WTC11 (cell line): ENCODE results near the gene CHI3L1.

Source experiments
- GABPB1 ChIP-seq: sonication (generic); formaldehyde crosslinking; IDR thresholded peaks from 2 replicates; pipeline ENCODE4 v1.8.1; 2023; ENCODE audit warnings: mild to moderate bottlenecking, missing genetic modification reagents
- NR3C1 ChIP-seq: sonication (generic); formaldehyde crosslinking; conservative IDR thresholded peaks from 2 replicates; pipeline ENCODE4 v1.8.1; 2023; ENCODE audit warnings: low read depth, mild to moderate bottlenecking, missing genetic modification reagents
- RELA ChIP-seq: sonication (generic); formaldehyde crosslinking; IDR thresholded peaks from 2 replicates; pipeline ENCODE4 v1.8.1; 2022; ENCODE audit warnings: missing genetic modification reagents, mild to moderate bottlenecking, borderline replicate concordance
- SP1 ChIP-seq: sonication (generic); formaldehyde crosslinking; conservative IDR thresholded peaks from 2 replicates; pipeline ENCODE4 v1.8.1; 2022; ENCODE audit warnings: missing genetic modification reagents
- TEAD4 ChIP-seq: sonication (generic); formaldehyde crosslinking; IDR thresholded peaks from 2 replicates; pipeline ENCODE4 v1.8.0; 2022; ENCODE audit warnings: mild to moderate bottlenecking, missing genetic modification reagents
- TP53 ChIP-seq: sonication (generic); formaldehyde crosslinking; IDR thresholded peaks from 2 replicates; pipeline ENCODE4 v1.8.1; 2023; ENCODE audit warnings: mild to moderate bottlenecking, missing genetic modification reagents
- ZNF121 ChIP-seq: sonication (generic); formaldehyde crosslinking; IDR thresholded peaks from 2 replicates; pipeline ENCODE4 v1.8.0; 2023; ENCODE audit warnings: missing genetic modification reagents
- ZNF396 ChIP-seq: fragments of 250-450 bp; sonication (Bioruptor Pico); IDR thresholded peaks from 2 replicates; pipeline ENCODE4 v1.8.0; 2021; ENCODE audit warnings: mild to moderate bottlenecking, moderate library complexity, borderline replicate concordance
- TF ChIP-seq, protein P1 (sequence below): fragments of 200-600 bp; IDR thresholded peaks from 2 replicates; pipeline ENCODE4 v1.8.0; 2022; ENCODE audit warnings: antibody characterized with exemption
- TF ChIP-seq, protein P2 (sequence below): sonication (generic); formaldehyde crosslinking; IDR thresholded peaks from 2 replicates; pipeline ENCODE4 v1.8.1; 2023; ENCODE audit warnings: mild to moderate bottlenecking, missing genetic modification reagents
- TF ChIP-seq, protein P3 (sequence below): sonication (generic); formaldehyde crosslinking; IDR thresholded peaks from 2 replicates; pipeline ENCODE4 v1.8.1; 2023; ENCODE audit warnings: mild to moderate bottlenecking, missing genetic modification reagents, moderate library complexity
- TF ChIP-seq, protein P4 (sequence below): sonication (generic); formaldehyde crosslinking; IDR thresholded peaks from 2 replicates; pipeline ENCODE4 v1.8.1; 2023; ENCODE audit warnings: mild to moderate bottlenecking, missing genetic modification reagents

DNA sequence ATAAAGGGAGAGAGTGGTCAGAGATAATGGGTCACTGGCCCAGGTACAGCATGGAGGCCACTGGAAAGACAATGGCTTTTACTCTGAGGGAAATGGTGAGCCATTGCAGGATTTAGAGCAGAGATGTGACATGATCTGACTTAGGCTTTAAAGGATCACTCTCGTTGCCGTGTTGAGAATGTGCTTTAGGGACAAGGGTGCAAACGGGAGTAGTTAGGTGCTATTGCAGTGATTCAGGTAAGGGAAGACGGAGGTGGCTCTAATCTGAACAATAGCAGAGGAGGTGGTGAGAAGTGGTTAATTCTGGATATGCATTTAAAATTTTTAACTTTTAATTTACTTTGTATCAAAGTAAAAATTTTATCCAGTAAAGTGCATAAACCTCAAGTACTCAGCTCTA is 49.2 kb downstream of the CHI3L1 start:
- TF ChIP-seq, protein P1, sequence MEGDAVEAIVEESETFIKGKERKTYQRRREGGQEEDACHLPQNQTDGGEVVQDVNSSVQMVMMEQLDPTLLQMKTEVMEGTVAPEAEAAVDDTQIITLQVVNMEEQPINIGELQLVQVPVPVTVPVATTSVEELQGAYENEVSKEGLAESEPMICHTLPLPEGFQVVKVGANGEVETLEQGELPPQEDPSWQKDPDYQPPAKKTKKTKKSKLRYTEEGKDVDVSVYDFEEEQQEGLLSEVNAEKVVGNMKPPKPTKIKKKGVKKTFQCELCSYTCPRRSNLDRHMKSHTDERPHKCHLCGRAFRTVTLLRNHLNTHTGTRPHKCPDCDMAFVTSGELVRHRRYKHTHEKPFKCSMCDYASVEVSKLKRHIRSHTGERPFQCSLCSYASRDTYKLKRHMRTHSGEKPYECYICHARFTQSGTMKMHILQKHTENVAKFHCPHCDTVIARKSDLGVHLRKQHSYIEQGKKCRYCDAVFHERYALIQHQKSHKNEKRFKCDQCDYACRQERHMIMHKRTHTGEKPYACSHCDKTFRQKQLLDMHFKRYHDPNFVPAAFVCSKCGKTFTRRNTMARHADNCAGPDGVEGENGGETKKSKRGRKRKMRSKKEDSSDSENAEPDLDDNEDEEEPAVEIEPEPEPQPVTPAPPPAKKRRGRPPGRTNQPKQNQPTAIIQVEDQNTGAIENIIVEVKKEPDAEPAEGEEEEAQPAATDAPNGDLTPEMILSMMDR: no peak
- no peak for TF ChIP-seq SP1 (CRISPR knock-in tag)
- no peak for TF ChIP-seq TEAD4 (CRISPR knock-in tag)
- TF ChIP-seq GABPB1 (CRISPR knock-in tag): no peak
- TF ChIP-seq RELA (CRISPR knock-in tag): no peak
- no peak for TF ChIP-seq ZNF396 (CRISPR knock-in tag)
- TF ChIP-seq TP53 (CRISPR knock-in tag): no peak
- no peak for TF ChIP-seq ZNF121 (CRISPR knock-in tag)
- TF ChIP-seq, protein P2, sequence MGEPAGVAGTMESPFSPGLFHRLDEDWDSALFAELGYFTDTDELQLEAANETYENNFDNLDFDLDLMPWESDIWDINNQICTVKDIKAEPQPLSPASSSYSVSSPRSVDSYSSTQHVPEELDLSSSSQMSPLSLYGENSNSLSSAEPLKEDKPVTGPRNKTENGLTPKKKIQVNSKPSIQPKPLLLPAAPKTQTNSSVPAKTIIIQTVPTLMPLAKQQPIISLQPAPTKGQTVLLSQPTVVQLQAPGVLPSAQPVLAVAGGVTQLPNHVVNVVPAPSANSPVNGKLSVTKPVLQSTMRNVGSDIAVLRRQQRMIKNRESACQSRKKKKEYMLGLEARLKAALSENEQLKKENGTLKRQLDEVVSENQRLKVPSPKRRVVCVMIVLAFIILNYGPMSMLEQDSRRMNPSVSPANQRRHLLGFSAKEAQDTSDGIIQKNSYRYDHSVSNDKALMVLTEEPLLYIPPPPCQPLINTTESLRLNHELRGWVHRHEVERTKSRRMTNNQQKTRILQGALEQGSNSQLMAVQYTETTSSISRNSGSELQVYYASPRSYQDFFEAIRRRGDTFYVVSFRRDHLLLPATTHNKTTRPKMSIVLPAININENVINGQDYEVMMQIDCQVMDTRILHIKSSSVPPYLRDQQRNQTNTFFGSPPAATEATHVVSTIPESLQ (CRISPR knock-in tag): no peak
- TF ChIP-seq NR3C1 (CRISPR knock-in tag): no peak
- TF ChIP-seq, protein P3, sequence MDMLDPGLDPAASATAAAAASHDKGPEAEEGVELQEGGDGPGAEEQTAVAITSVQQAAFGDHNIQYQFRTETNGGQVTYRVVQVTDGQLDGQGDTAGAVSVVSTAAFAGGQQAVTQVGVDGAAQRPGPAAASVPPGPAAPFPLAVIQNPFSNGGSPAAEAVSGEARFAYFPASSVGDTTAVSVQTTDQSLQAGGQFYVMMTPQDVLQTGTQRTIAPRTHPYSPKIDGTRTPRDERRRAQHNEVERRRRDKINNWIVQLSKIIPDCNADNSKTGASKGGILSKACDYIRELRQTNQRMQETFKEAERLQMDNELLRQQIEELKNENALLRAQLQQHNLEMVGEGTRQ (CRISPR knock-in tag): no peak
- TF ChIP-seq, protein P4, sequence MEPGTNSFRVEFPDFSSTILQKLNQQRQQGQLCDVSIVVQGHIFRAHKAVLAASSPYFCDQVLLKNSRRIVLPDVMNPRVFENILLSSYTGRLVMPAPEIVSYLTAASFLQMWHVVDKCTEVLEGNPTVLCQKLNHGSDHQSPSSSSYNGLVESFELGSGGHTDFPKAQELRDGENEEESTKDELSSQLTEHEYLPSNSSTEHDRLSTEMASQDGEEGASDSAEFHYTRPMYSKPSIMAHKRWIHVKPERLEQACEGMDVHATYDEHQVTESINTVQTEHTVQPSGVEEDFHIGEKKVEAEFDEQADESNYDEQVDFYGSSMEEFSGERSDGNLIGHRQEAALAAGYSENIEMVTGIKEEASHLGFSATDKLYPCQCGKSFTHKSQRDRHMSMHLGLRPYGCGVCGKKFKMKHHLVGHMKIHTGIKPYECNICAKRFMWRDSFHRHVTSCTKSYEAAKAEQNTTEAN (CRISPR knock-in tag): no peak
